Osteoblast (primary cell): ENCODE measurements around the gene FOXO4. TPM values are rescaled to one million over a fixed set of nuclear protein-coding genes. Genes with fewer than 3 reads are reported as not detected.

Experiments used
- DNase-seq: peaks from one replicate; pipeline ENCODE4 v3.0.0; 2011; ENCODE audit warnings: low spot score, mixed read lengths; ENCODE audit not compliant: insufficient read length; ENCODE audit errors: missing footprints
- H2AFZ ChIP-seq: 2 replicates; pipeline ENCODE4 v1.6.0; 2011; ENCODE audit warnings: mild to moderate bottlenecking, low read length
- H3K27ac ChIP-seq: 2 replicates; pipeline ENCODE4 v1.5.1; 2011; ENCODE audit warnings: mild to moderate bottlenecking, low read depth, low read length, moderate library complexity
- H3K27me3 ChIP-seq: 2 replicates; pipeline ENCODE4 v1.6.0; 2012; ENCODE audit warnings: mild to moderate bottlenecking, control low read depth, inconsistent platforms, low read length, moderate library complexity; ENCODE audit not compliant: insufficient read depth
- H3K36me3 ChIP-seq: 2 replicates; pipeline ENCODE4 v1.5.1; 2011; ENCODE audit warnings: mild to moderate bottlenecking, low read length, control low read depth, moderate library complexity; ENCODE audit not compliant: insufficient read depth
- H3K4me1 ChIP-seq: 2 replicates; pipeline ENCODE4 v1.5.1; 2011; ENCODE audit warnings: mild to moderate bottlenecking, low read length, control low read depth, moderate library complexity; ENCODE audit not compliant: insufficient read depth
- H3K4me2 ChIP-seq: 2 replicates; pipeline ENCODE4 v1.6.0; 2011; ENCODE audit warnings: mild to moderate bottlenecking, low read length; ENCODE audit not compliant: insufficient read depth
- H3K4me3 ChIP-seq: fragments of 200-600 bp; sonication (generic); 3 replicates; pipeline ENCODE4 v1.5.1; 2012; ENCODE audit warnings: mild to moderate bottlenecking, low read length, inconsistent platforms; ENCODE audit not compliant: insufficient read depth
- H3K79me2 ChIP-seq: 2 replicates; pipeline ENCODE4 v1.6.0; 2012; ENCODE audit warnings: mild to moderate bottlenecking, low read length, control low read depth, inconsistent platforms; ENCODE audit not compliant: insufficient read depth
- H3K9me3 ChIP-seq: 2 replicates; pipeline ENCODE4 v1.5.1; 2011; ENCODE audit warnings: low read depth, low read length, control low read depth
- H4K20me1 ChIP-seq: 2 replicates; pipeline ENCODE4 v1.6.0; 2012; ENCODE audit warnings: mild to moderate bottlenecking, low read length, control low read depth; ENCODE audit not compliant: insufficient read depth
- total RNA-seq: library from RNA; depleted of rRNA; stranded (reverse); fragments of >200 nt; gene quantifications from 2 replicates; pipeline ENCODE4 v1.2.3, GENCODE V29; 2012
- TF ChIP-seq, protein P1 (sequence below): IDR thresholded peaks from 2 replicates; pipeline ENCODE4 v1.5.1; 2011; ENCODE audit warnings: mild to moderate bottlenecking, low read depth, low read length, moderate library complexity; ENCODE audit errors: extremely low read depth

Gene FOXO4
- total RNA-seq, 1 donor = 7.6 TPM

DNA sequence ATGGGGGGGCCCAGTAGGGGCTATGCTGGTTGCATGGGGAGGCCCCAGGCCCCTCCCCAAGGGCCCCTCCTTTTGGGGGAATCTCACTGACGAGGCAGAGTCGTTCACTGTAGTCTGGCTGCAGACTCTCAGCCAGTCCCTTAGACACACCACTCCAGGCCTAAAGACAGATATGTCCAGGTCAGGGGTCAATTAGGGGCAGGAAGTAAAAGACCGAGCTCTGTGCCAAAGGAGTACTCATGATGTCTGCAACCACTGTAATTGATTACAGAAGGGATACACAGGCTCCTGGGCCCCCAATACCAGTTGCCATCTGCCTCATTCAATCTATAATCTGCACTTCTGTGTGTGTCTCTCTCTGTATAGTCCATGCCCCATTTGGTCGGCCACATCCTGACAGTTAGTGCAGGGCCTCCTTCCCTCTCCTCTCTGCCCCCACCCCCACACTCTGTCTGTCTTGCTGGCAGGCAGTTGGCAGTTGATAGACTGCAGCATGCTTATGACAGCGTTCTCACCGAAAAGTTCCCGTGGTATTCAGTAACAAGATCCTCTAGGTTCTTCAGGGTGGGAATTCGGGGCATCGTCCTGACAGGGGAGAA is 12.2 kb downstream of the FOXO4 start:
- no peaks in the 10 kb centered on the region for H3K36me3 ChIP-seq
- no peaks in the 10 kb centered on the region for H3K79me2 ChIP-seq
- H3K27me3 ChIP-seq = peaks cover 7% of the 10 kb centered on the region
- H3K4me3 ChIP-seq = no peak overlapping the region
- H3K4me1 ChIP-seq = no peaks in the 10 kb centered on the region
- no peaks in the 10 kb centered on the region for H3K9me3 ChIP-seq
- no peak for DNase-seq
- no peaks in the 10 kb centered on the region for H4K20me1 ChIP-seq
- H3K27ac ChIP-seq = no peak overlapping the region
- H3K4me2 ChIP-seq = no peak overlapping the region
- TF ChIP-seq, protein P1, sequence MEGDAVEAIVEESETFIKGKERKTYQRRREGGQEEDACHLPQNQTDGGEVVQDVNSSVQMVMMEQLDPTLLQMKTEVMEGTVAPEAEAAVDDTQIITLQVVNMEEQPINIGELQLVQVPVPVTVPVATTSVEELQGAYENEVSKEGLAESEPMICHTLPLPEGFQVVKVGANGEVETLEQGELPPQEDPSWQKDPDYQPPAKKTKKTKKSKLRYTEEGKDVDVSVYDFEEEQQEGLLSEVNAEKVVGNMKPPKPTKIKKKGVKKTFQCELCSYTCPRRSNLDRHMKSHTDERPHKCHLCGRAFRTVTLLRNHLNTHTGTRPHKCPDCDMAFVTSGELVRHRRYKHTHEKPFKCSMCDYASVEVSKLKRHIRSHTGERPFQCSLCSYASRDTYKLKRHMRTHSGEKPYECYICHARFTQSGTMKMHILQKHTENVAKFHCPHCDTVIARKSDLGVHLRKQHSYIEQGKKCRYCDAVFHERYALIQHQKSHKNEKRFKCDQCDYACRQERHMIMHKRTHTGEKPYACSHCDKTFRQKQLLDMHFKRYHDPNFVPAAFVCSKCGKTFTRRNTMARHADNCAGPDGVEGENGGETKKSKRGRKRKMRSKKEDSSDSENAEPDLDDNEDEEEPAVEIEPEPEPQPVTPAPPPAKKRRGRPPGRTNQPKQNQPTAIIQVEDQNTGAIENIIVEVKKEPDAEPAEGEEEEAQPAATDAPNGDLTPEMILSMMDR = no peak
- no peak overlapping the region for H2AFZ ChIP-seq

- Histone ChIP-seq H2AFZ (no peak overlapping the region), H3K9me3 (no peaks in the 10 kb centered on the region), H3K4me2 (no peak overlapping the region), H3K4me3 (no peak overlapping the region), H3K4me1 (no peaks in the 10 kb centered on the region), H3K36me3 (no peaks in the 10 kb centered on the region), H3K27ac (no peak overlapping the region), H3K79me2 (no peaks in the 10 kb centered on the region), H3K27me3 (peaks cover 9% of the 10 kb centered on the region), H4K20me1 (no peaks in the 10 kb centered on the region)
- TF ChIP-seq, protein P1 = no peak
- no peak for DNase-seq
Observed at GRCh38 chrX:71109051-71109450, 13.4 kb downstream of the FOXO4 start.

- H3K4me3 ChIP-seq = no peak within 1 kb of the TSS
- H3K27me3 ChIP-seq = peaks cover 9% of the 10 kb centered on the region
- H3K27ac ChIP-seq = no peak within 1 kb of the TSS
- no peaks in the 10 kb centered on the region for H3K9me3 ChIP-seq
- no peaks in the 10 kb centered on the region for H3K4me1 ChIP-seq
- no peak for DNase-seq
- no peak within 1 kb of the TSS for H2AFZ ChIP-seq
- H3K4me2 ChIP-seq = no peak within 1 kb of the TSS
- H3K79me2 ChIP-seq = no peaks in the 10 kb centered on the region
- H4K20me1 ChIP-seq = no peaks in the 10 kb centered on the region
- TF ChIP-seq, protein P1 = no peak
- H3K36me3 ChIP-seq = no peaks in the 10 kb centered on the region
Observed at GRCh38 chrX:71111141-71111843, 15.6 kb downstream of the FOXO4 start, which contains the start of gene IL2RG. IL2RG (minus strand) TSS chrX:71111577; CDS start chrX:71111539, 38 bp downstream.

DNA sequence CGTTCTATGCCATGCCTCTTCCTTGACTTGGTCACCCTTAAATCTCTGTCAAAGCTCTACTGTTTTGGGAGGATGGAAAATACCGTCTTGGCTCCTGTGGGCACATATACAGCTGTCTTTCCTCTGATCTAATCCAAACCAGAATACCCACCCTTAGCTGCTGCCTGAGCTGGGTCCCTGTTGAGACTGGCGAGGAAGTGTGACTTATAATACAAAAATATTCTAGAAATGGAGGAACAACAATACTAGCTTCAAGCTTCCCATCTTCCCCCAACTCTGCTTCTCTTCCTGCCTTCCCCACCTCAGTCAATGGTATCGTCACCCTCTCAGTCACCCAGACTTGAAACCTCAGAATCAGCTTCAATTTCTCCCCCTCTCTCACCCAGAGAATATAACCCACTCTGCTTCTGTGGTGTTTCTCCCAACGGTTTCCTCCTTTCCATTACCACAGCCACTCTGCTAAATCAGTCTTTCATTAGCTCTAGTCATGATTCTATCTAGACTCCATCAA is 16.3 kb downstream of the FOXO4 start:
- no peak overlapping the region for H3K4me3 ChIP-seq
- H3K36me3 ChIP-seq = no peaks in the 10 kb centered on the region
- DNase-seq = no peak
- H3K9me3 ChIP-seq = no peaks in the 10 kb centered on the region
- H3K4me2 ChIP-seq = no peak overlapping the region
- no peak overlapping the region for H2AFZ ChIP-seq
- no peaks in the 10 kb centered on the region for H3K4me1 ChIP-seq
- H3K27ac ChIP-seq = no peak overlapping the region
- TF ChIP-seq, protein P1 = no peak
- H4K20me1 ChIP-seq = no peaks in the 10 kb centered on the region
- peaks cover 9% of the 10 kb centered on the region for H3K27me3 ChIP-seq
- H3K79me2 ChIP-seq = no peaks in the 10 kb centered on the region
